Panc1 (cell line): Measurements from ENCODE around the gene PHC2. TPM values are rescaled to one million over a fixed set of nuclear protein-coding genes. Genes with fewer than 3 reads are reported as not detected.

Experiments
- ATAC-seq: fragments of 200-7000 bp; cut with Tn5 transposase; 2 replicates; pipeline ENCODE4 v1.9.1; 2020; ENCODE audit warnings: mild to moderate bottlenecking, moderate library complexity
- BruUV-seq: library from RNA; stranded (reverse); fragments of 400-500 nt; replicated peaks from 2 replicates; lab custom pipeline; 2021; lab: Mats Ljungman, UMichigan
- CTCF ChIA-PET: fragments of 300-600 bp; sonication (Branson Sonifier 250); formaldehyde crosslinking; loops from one replicate; lab custom pipeline; 2022; ENCODE audit warnings: antibody characterized with exemption; lab: Charles Lee
- POLR2A ChIA-PET: fragments of 300-600 bp; sonication (Branson Sonifier 250); formaldehyde crosslinking; loops from one replicate; lab custom pipeline; 2022; ENCODE audit warnings: antibody characterized with exemption; lab: Charles Lee
- DNase-seq: peaks from one replicate; pipeline ENCODE4 v3.0.0-alpha.2; 2010; ENCODE audit warnings: low read depth, low spot score
- H3K27ac ChIP-seq: 2 replicates; pipeline ENCODE4 v1.5.1; 2011; ENCODE audit warnings: mild to moderate bottlenecking, low read length, inconsistent platforms
- H3K27me3 ChIP-seq: fragments of 200-500 bp; sonication (Bioruptor generic); 2 replicates; pipeline ENCODE4 v1.6.0; 2014; ENCODE audit warnings: low read length, inconsistent platforms; ENCODE audit not compliant: control insufficient read depth, insufficient read depth
- H3K36me3 ChIP-seq: fragments of 200-500 bp; sonication (Bioruptor generic); 2 replicates; pipeline ENCODE4 v1.5.1; 2014; ENCODE audit warnings: inconsistent platforms, mild to moderate bottlenecking, low read length, moderate library complexity; ENCODE audit not compliant: control insufficient read depth, insufficient read depth
- H3K4me1 ChIP-seq: 2 replicates; pipeline ENCODE4 v1.5.1; 2011; ENCODE audit warnings: inconsistent platforms, mild to moderate bottlenecking, low read length, moderate library complexity; ENCODE audit not compliant: control insufficient read depth, insufficient read depth
- H3K4me3 ChIP-seq, 2 experiments: 2 replicates each; pipeline ENCODE4 v1.5.1; 2011 to 2012; ENCODE audit warnings: low read depth in 2 of 2, low read length in 2 of 2, mild to moderate bottlenecking in 2 of 2, inconsistent platforms in 1 of 2, moderate library complexity in 1 of 2
- H3K9me3 ChIP-seq: fragments of 200-500 bp; sonication (Bioruptor generic); 2 replicates; pipeline ENCODE4 v1.5.1; 2014; ENCODE audit warnings: low read depth, mild to moderate bottlenecking, inconsistent platforms, low read length, moderate library complexity; ENCODE audit not compliant: control insufficient read depth, insufficient read depth
- CTCF ChIP-seq: fragments of 450-650 bp; IDR thresholded peaks from 2 replicates; pipeline ENCODE4 v1.5.1; 2017; ENCODE audit warnings: mild to moderate bottlenecking
- POLR2AphosphoS5 ChIP-seq: IDR thresholded peaks from 2 replicates; pipeline ENCODE4 v1.6.1; 2012; ENCODE audit warnings: mild to moderate bottlenecking, low read depth, low read length, moderate library complexity
- REST ChIP-seq, 2 experiments: IDR thresholded peaks; 2 replicates each; pipeline ENCODE4 v1.6.1; 2011 to 2012; ENCODE audit warnings: low read depth in 2 of 2, control low read depth in 1 of 2, low read length in 1 of 2, mild to moderate bottlenecking in 1 of 2, moderate library complexity in 1 of 2; ENCODE audit not compliant: insufficient read depth in 1 of 2
- SIN3A ChIP-seq: IDR thresholded peaks from 2 replicates; pipeline ENCODE4 v1.6.1; 2012; ENCODE audit warnings: low read depth, mild to moderate bottlenecking, low read length, moderate library complexity, borderline replicate concordance; ENCODE audit not compliant: insufficient read depth
- TCF7L2 ChIP-seq: IDR thresholded peaks from 2 replicates; pipeline ENCODE4 v1.6.1; 2011; ENCODE audit warnings: mild to moderate bottlenecking, low read depth, low read length, inconsistent platforms
- in situ Hi-C: cut with HindIII; loops from 2 replicates; pipeline ENCODE4 v1.10.0; 2016; ENCODE audit warnings: low sequenced_read_pairs, low pct_unique_long_range_greater_than_20kb
- intact Hi-C: fragments of 100-400 bp; cut with micrococcal nuclease; formaldehyde crosslinking; loops from one replicate; pipeline ENCODE4 v1.10.0; 2022; ENCODE audit not compliant: unreplicated experiment
- total RNA-seq: library from RNA; stranded (reverse); gene quantifications from one replicate; pipeline ENCODE4 v1.2.1, GENCODE V29; 2021; ENCODE audit not compliant: unreplicated experiment

Gene PHC2
- total RNA-seq, 1 experiment from 2014 or later, result 122 TPM

- Histone ChIP-seq H3K9me3 (no peaks in the 10 kb centered on the region), H3K27me3 (no peaks in the 10 kb centered on the region), H3K4me1 (peaks cover 5% of the 10 kb centered on the region; the same call in 1 of the 2 replicates), H3K4me3 (no peak overlapping the region), H3K27ac (no peak overlapping the region), H3K36me3 (peaks cover 5% of the 10 kb centered on the region; the same call in 1 of the 2 replicates)
- ChIA-PET POLR2A (no interaction called here), CTCF (interaction anchor here (1.3 kb wide), 1 partner anchor 25 kb away, joined by 3 read pairs; no protein-coding TSS in a partner anchor)
- ATAC-seq (peak; percentile 49), DNase-seq (no peak)
- TF ChIP-seq POLR2AphosphoS5 (no peak), SIN3A (no peak), REST (IDR thresholded peaks at IDR 0.05; ENCODE audit: insufficient read depth in 1 of 2, low read depth in 2 of 2, low read length in 1 of 2) (no peak), CTCF (no peak), TCF7L2 (no peak)
- intact Hi-C loops (no loop called here), in situ Hi-C loops (no loop called here)
- no TSS peak for BruUV-seq
These were observed 110.8 kb downstream of the PHC2 start for GRCh38 chr1:33319949-33320618.

- Histone ChIP-seq H3K4me3 (no peak overlapping the region), H3K4me1 (peaks cover 5% of the 10 kb centered on the region; the same call in 1 of the 2 replicates), H3K27ac (no peak overlapping the region), H3K9me3 (no peaks in the 10 kb centered on the region), H3K36me3 (peaks cover 2% of the 10 kb centered on the region; the same call in 1 of the 2 replicates), H3K27me3 (no peaks in the 10 kb centered on the region)
- TF ChIP-seq CTCF (no peak), SIN3A (no peak)
- ATAC-seq (no peak), DNase-seq (no peak)
- intact Hi-C loops, result no loop called here
- ChIA-PET CTCF (no interaction called here), POLR2A (no interaction called here)
- BruUV-seq, result no TSS peak
- in situ Hi-C loops, result no loop called here
These were observed 111.5 kb downstream of the PHC2 start for GRCh38 chr1:33319186-33319948.
